CD4-positive, alpha-beta T cell treated with Interleukin-10 for 1 hour (primary cell): ENCODE results near the gene CMTR1.

Experiments
- DNase-seq: peaks from one replicate; pipeline ENCODE4 v3.0.0-alpha.2; 2020

The CMTR1 gene

DNA sequence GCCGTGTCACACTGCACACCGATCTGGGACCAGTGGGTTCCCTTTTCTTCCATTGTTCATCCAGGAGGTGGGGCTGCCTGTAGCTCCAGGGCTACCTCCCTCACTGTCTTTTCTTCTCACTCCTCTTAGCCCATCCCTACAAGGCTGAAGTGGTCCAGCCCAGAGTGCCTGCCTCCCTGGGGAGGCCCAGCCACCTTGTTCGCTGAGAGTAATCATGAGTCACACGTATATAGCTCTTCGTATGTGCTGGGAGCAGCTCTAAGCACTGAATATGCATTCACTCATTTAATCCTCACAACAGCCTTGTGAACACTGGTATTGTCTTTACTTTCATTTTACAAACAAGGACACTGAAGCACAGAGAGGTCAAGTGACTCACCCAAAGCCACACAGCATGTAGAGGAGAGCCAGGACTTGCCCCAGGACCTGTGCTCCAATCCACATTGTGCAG is 81.3 kb downstream of the CMTR1 start:
- DNase-seq = peak; percentile 44

DNA sequence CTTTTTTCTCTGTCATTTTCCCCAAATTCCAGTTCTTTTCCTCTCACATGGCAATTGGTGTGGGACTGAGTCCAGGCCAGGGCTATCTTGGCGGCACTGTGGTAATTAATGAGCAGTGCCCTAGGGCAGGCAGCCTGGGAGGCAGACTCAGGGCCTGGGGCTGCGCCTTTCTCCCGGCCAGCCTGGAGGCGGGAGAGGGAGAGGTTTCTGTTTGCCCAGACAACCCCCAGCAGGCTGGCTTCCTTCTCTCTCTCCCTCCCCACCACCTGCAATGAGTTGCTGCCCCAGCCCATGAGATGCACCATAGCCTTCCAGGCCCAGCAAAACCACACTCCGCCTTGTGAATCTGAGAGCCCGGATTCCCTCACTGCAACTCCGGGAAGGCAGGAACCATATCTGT is 81.8 kb downstream of the CMTR1 start:
- peak; percentile 27 for DNase-seq

DNA sequence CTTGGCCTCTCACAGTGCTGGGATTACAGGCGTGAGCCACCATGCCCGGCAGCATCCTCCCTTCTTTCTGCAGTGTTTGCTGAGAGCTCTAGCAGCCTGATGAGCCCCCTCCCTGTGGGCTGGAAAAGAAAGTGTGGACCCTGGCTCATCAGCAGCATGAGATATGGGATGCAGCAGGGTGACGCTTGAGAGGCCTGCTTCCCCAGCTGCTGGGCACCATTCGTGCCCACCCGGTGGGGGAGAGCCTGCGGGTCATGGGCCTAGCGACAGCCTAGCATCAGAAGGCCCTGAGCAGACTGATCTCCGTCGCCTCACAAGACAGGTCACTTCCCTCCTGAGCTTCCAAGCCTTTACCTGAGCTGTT is 82.7 kb downstream of the CMTR1 start:
- DNase-seq = no peak

DNA sequence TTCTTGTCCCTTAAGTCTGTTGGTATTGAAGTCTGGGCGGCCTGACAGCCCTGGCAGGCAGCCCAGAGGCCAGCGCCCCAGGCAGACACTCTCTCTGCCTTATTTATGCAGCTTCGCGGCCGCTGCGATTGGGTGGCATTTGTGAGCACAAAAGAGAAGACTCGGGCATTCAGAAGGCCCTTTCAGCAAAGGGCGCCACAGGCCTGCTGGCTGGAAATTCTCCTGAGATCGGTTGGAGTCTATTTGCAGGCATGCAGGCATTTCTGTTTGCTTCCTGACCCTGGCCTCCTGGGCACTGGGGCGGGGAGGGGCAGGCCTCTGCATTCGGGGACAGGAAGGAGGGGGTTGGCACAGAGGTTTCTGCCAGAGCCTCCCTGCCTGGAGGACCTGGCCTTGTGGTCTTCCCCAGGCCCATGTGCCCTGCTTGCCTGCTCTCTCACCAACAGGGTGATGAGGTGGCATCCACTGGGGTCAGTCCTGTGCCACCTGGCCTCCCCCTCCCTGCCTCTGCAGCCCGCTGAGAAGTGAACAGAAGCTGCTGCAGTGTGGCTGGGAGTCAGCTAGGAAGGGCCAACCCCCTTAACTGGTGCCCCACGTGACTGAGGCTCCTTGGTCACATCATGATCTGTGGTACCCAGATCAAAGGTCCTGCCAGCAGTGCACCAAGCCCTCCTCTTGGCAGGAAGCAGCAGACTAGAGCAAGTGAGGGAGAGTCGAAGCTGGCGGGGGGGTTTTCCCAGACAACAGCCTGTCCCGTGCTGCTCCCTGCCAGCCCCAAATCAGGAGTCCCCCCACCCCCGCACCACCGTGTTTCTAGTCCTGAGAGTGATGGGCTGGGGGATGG is 83.3 kb downstream of the CMTR1 start:
- peak; percentile 95 for DNase-seq

DNA sequence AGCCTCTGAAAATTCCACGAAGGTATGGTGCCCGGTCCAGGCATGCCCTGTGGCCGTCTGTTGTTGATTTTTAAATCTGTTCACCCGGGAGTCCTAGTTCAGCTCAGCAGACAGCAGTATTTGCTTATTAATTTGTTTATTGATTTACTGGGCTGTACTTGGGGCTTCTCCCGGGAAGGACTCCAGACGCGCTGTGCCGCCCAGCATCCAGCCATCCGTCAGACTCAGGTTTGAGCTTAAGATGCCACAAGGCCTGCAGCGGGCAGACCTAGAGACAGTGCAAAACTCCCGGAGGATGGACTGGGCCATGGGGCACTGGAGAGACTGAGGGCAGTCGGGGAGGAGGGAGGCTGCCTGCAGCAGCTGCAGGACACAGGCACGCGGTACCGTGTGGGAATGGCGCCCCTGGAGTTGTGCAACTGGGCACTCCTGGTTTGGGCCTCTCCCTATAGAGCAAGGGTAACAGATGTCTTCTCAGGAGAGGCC is 83.9 kb downstream of the CMTR1 start:
- no peak for DNase-seq

DNA sequence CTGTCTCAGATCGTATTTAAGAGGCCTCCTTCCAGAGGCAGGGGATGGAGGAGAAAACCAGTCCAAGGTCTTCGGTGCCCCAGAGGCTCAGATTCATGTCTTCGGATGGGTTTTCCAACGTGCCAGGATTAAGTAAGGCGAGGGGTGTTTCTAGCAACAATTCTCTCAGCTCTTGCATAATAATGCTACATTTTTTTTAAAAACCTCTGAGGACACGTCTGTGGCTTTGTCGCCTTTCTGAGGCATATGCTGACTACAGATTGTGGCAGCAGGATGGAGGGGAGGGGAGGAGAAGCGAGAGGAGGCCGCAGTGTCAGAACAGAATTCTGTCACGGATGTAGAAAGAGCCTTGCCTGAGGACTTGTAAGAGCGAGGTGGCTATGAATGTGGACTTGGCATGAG is 84.4 kb downstream of the CMTR1 start:
- peak; percentile 88 for DNase-seq

DNA sequence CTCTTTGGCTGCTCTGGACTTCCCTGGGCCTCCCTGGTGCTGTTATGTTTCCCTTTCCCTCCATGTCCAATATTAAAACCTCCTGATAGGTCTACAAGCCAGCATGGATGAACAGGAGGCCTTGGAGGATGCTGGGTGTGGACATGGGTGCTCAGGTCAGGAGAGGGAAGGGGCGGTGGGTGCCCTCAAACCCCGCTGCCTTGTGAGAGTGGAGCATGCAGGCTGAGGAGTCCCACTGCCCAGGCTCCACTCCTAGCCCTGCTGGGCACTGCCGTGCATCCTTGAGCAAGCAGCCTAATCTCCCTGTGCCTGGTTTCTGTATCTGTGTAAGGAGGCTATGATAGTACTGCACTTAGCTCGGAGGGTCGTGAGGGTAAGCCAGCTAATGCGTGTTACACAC is 85.1 kb downstream of the CMTR1 start:
- DNase-seq = no peak

DNA sequence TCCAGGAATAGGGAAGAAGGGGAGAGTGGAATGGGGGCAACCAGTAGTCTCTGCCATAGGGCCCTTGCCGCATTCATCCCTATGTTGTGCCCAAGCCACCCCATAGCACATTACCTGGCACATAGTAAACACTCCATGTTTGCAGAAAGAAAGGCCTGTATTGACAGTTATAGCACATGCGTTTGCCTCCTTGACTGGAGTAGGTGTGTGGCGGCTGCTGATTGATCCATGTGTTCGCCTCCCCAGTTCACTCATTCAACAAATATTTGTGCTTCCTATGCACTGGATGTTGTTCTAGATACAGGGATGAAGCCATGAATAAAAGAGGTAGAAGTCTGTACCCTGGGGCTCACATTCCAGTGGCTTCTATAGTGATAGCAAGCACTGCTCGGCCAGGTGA is 86.4 kb downstream of the CMTR1 start:
- no peak for DNase-seq

DNA sequence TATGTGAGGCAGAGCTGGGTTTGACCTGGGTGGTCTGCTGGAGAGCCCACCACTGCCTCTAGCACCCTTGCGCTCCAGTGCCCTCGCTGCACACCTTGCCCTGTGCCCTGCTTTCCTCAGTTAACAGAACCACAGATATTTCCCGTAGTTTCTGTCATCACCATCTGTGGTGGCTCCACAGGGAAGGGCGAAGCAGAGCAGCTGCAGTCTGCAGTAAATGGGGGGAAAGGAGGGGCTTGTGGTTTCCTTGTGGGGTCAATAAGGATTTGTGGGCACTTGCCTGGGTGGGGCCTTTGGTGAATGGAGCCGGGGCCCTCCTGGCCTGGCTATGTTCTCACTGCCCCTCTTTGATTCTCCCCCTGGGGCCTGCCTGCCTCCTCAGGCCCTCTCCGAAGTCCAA is 87.9 kb downstream of the CMTR1 start:
- no peak for DNase-seq

DNA sequence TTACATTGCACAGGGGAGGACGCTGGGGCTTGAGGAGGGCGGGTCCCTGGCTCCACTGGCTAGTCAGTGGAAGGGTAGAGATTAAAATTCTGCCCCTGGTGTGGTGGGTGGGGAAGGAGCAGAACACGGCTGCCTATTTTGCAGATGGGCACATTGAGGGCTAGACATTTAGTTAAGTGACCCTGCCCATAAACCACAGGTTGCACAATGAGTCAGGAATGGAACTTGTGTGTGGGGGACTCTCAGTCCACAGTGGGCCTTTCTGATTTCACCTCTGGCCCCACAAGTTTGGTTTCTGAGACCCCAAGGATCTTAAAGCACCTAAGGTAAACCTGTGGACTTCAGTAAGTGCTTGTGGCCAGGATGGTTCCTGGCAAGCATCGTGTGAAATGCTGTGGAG is 88.7 kb downstream of the CMTR1 start:
- no peak for DNase-seq

DNA sequence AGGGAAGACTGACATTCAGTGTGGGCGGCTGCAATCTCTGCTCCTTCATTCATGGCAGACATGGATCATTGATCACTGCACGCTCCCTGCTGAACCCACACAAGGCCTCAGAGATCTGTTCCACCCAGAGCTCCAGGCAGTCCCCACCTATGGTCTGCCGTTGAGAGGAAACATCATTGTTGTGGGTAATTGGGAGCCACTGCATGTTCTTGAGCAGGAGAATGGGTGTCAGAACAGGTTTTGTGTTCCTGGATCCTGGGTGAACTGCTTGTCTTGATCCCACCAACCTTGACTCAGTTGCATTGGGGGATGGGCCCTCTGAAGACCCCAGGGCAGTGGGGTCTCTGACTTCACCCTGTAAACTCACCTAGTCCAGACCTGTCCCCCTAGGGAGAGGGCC is 89.8 kb downstream of the CMTR1 start:
- no peak for DNase-seq

DNA sequence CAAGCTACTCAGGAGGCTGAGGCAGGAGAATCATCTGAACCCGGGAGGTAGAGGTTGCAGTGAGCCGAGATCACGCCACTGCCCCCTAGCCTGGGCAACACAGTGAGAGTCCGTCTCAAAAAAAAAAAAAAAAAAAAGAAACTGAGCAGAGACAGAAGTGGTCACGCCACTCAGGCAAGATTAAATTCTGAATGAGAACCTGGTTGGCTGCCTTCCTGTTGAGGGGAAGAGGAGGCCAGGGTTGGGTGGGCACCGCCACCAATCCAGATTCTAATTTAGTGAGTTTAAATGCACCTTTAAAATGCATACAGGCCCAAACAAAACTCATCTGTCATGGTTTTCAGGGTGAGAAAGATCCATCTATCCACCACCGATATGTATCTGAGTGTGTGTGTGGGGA is 90.4 kb downstream of the CMTR1 start:
- DNase-seq = no peak

DNA sequence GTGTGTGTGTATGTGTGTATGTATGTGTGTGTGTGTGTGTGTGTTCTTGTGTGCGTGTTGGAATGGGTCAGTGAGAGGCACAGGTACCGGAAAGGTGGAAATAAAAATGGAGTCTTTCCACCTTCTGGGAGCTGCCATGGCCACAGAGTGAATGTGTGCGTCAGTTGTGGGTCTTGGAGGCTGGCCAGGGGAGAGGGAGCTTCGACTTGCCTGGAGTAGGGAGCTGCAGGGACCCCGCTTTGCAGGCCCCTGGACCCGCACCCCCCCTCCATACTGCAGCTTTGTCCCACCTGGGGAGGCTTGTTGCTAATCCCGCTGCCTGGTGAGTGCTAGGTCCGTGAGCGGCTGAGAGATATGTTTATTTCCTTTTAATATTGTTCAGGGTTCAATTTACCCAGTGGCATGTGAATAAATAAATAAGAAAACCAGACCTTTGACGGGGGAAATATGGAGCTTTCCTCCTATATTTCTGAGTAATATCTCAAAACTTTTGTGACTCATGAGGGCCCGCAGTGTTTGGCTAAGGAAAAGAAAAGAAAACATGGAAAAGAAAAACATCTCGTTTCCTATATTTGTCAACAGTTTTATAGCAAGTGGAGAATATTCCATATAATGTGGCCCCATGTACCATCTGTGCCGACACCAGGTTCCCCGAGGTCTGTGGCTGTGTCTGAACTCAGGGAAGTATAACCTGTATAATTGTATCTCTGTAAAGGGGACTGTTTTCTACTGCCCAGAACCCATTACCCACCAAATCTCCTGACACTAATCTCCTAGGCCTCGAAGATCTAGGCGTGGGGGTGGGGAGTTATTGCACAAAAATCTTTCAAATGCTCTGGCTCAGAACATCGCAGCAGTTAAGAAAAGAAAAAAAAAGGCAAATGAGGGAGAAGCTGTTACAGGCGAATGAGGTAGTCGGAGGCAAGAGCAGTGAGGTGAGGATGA is 91.3 kb downstream of the CMTR1 start:
- DNase-seq = no peak

DNA sequence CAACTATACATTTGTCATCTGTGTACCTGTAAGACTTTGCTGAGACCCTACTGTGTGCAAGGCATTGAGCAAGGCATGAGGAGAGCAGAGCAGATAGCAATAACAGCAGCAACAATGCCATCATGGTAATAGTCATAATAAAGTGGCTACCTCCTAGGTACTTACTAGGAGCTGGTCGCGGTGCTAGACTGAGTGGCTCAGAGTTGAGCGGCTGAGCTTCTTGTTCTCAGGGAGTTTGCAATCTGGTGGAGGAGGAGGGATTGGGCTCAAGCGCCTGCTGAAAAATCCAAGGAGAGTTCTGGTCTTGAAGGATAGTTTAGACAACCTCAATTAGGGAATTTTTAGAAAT is 91.9 kb downstream of the CMTR1 start:
- no peak for DNase-seq

DNA sequence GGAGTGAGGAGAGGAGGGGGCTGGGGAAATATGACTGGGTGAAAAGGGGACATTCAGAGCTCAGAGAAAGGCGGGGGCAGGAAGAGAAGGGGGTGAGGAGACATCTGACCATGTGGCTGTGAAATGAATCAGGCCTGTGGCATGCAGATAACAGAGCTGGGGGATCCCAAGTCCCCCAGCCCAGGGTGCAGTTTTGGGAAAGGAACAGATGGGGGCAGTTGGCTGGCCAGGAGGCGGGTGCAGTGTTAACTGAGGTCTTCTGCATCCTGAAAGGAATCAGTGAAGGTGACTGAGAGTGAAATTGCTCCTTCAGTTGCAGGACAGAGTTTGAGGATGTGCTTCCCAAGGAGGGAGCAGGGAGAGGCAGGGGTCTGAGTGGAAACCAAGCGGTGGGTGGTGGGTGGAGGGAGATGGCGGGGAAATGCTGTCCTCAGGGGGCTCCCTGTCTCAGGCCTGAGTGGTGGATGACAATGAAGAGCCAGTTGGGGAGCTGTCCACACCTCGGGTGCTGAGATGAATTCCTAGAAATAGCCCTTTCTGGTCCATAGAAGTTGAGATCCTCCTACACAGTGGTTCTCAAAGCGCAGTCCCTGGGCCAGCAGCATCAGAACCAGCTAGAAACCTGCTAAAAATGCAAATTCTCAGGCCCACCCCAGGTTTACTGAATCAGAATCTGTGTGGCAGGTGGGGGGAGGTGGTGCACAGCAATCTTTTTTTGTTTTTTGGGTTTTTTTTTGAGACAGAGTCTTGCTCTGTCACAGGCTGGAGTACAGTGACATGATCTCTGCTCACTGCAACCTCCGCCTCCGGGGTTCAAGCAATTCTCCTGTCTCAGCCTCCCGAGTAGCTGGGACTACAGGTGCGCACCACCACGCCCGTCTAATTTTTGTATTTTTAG is 92.7 kb downstream of the CMTR1 start:
- no peak for DNase-seq

DNA sequence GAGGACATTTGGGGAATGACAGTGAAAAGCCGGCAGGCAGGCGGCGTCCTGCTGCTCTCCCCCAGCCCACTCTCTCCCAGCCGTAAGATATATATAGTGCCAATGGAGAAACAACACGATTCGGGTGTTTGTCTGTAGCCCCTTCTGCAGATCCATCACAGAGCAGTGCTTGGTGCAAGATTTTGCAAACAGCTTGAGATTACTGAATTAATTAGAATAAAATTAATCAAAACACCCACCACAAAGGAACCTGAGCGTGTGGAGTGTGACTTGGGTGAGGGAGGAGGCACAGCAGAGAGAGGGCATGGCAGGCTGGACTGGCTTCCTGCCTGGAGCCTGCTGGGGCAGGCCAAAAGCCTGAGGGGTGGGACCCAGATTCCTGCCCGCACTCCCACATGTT is 95.5 kb downstream of the CMTR1 start:
- no peak for DNase-seq

DNA sequence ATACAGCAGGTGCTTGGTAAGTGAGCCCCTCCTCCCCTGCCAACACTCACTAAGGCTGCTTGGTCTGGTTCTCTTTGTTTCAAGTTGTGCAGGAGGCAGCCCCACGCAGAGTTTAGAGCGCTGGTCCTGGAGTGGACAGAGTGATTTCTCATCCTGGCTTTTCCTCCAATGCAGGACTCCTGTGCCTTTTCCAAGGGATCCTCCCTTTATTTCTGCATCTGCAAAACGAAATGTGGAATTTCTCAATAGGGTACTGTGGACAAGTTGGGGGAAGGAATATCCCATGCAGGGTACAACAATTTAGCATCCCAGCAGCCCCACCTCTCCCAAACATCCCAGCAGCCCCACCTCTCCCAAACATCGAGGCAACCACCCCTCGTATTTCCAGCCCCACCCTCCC is 97.3 kb downstream of the CMTR1 start:
- no peak for DNase-seq

DNA sequence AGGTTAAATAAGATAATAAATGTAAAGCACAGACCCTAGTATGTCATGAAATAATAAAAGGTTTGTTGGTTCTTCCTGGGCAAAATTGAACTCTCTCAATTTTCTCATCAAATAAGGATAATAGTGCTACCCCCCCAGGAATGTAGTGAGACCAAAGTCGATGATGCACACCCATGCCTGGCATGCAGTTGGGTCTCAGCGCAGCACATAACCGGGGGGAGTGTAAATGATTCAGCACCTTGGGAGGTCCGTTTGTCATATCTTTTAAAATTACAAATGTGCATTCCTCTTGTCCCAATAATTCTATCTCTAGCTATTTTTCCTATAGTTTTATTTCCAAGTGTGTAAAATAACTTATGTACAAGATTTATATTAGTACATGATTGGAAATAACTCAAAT is 98.0 kb downstream of the CMTR1 start:
- DNase-seq = no peak
